CD1c-positive myeloid dendritic cell (primary cell): ENCODE measurements around the gene ARIH2.
A peak's percentile ranks its signal among the peaks of the same experiment; 100 is the strongest.

Source experiments
- DNase-seq: peaks from one replicate; pipeline ENCODE4 v3.0.0-alpha.2; 2016; ENCODE audit errors: extremely low spot score

The ARIH2 gene

GRCh38 chr3:48970586-48970985 lies 51.9 kb downstream of the ARIH2 start:
- DNase-seq: no peak

- no peak for DNase-seq
Measured at GRCh38 chr3:48974076-48974864, 55.6 kb downstream of the ARIH2 start.

DNA sequence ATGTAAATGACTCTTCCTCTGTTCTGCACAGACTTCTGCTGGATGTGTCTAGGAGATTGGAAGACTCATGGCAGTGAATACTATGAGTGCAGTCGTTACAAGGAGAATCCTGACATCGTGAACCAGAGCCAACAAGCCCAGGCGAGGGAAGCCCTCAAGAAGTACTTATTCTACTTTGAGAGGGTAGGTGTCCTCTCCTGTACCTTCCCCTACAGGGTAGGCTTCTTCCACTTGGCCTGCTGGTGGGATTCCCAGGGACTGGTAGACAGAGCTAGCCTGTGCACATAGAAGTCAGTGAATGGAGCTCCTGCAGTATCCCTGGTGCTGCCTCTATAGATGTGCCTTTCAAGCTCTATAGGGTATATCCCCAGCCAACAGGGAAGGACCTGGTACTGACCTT lies 60.8 kb downstream of the ARIH2 start:
- DNase-seq: no peak

DNA sequence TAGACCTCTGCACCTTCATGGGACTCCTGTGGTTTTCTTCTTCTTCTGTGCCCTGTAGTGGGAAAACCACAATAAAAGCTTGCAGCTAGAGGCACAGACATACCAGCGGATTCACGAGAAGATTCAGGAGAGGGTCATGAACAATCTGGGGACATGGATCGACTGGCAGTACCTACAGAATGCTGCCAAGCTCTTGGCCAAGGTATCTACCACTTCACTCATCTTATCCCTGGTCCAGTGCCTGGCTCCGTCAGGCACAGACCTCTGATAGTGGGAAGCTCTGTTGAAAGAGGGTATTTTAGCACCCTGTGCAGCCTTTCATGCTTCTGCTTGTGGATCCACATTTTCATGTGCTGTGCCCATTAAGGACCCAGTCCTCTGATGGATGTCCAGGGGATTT lies 61.7 kb downstream of the ARIH2 start:
- DNase-seq: no peak

DNA sequence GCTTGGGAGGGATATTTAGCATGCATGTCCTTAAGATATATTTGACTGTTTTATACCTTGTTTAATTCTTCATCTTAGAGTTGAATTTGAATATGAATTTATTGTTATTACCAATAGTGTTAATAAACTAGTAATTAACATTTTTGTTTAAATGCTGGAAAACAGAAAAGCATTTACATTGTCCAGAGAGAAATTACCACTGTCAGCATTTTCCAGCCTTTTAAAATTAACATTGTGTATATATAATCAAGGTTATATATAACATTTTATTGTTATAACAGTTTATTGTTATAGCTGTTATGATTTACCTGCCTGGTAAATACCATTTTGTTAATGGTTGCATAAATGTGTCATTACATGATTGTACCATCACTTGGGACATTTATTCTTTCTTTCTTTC lies 63.4 kb downstream of the ARIH2 start:
- DNase-seq: no peak

DNA sequence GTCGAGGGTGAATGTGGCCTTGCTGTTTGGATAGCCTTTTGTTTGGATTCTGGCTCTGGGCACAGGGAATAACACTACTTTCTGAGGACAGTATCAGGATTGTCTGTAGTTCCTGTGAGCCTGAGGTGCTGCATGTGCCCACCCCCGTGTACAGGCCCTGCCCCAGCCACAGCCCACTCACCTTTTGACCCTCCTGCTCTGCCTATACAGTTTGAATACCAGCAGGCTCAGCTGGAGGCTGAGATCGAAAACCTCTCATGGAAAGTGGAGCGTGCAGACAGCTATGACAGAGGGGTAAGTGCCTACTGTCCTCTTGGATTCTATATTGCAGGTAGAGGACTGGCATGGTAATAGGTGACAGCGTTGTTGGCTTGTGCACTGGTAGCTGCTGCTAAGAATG lies 64.0 kb downstream of the ARIH2 start:
- no peak for DNase-seq

- DNase-seq: no peak
Measured at GRCh38 chr3:48983096-48983495, 64.5 kb downstream of the ARIH2 start.

- DNase-seq: peak; percentile 61
Measured at GRCh38 chr3:48984663-48985062, 66.0 kb downstream of the ARIH2 start.

DNA sequence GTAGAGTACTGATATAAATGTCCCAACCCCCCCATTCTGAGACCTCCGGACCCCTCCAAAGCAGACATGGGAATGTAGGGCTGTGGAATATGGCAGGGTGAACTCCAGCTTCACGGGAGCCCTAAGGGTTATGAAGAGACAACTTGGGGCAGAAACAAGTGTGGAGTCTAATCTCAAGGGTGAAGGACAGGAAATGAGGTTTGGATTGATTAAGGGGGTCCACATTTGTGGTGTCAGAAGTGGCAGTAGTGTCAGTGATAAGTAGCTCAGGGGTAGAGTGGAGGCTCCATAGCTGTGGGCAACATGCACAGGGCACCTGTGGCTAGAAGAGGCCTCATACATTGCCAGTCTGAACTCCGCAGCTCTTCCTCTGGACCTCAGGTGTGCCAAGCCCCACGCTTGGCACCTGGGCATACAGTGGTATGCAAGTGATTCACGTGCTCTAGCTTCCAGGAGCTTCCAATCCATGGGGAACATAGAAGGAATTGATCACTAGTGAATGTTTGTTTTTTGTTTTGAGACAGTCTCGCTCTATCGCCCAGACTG lies 67.3 kb downstream of the ARIH2 start:
- no peak for DNase-seq

- no peak for DNase-seq
Measured at GRCh38 chr3:48989126-48989795, 70.6 kb downstream of the ARIH2 start.

- DNase-seq: peak; percentile 89
Measured at GRCh38 chr3:48989796-48990635, 71.4 kb downstream of the ARIH2 start, which contains the start of gene P4HTM. Gene P4HTM (plus strand): TSS chr3:48990241. CDS start chr3:48990257, 16 bp downstream.

GRCh38 chr3:48990636-48991469 lies 72.2 kb downstream of the ARIH2 start:
- DNase-seq: peak; percentile 42

DNA sequence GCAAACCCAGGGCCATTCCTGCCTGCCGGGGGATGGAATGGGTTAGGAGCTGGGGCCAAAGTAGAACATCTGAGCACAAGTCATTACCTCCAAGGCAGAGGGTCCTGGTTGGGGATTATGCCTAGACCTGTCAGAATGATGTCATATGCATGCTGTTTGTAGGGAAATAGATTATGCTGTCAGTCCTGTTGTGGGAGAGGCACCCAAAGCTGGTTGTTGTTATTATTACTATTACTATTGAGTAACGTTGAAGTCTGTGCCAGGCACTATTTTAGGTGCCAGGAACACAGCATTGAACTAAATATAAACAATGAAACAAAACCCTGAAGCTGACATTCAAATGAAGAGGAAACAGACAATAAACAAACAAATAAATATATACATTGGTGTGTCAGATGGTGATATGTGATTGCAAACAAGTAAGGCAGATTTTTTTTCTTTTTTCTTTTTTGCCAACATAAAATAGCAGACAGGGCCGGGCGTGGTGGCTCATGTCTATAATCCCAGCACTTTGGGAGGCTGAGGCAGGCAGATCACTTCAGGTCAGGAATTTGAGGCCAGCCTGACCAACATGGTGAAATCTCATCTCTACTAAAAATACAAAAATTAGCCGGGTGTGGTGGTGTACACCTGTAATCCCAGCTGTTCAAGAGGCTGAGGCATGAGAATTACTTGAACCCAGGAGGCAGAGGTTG lies 73.4 kb downstream of the ARIH2 start:
- no peak for DNase-seq

- DNase-seq: peak; percentile 24
Measured at GRCh38 chr3:48993834-48994233, 75.2 kb downstream of the ARIH2 start.

DNA sequence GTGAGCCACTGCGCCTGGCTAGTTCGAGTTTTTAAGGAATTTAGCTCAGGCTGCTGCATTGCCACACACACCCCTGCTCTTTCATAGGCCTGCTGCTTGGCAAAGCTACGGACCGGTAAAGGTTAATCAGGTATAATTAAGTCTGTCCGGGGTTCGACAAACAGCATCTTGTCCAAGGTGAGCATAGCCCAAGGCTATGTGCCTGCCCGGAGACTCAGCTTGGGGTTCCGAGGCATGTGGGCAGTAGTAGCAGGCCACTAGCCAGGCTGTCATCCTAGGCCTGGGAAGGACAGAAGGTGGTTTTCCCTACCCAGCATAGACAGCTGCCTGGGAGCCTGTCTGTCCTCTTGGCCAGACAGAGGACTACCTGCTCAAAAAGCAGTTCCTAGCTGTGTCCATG lies 78.0 kb downstream of the ARIH2 start:
- no peak for DNase-seq

DNA sequence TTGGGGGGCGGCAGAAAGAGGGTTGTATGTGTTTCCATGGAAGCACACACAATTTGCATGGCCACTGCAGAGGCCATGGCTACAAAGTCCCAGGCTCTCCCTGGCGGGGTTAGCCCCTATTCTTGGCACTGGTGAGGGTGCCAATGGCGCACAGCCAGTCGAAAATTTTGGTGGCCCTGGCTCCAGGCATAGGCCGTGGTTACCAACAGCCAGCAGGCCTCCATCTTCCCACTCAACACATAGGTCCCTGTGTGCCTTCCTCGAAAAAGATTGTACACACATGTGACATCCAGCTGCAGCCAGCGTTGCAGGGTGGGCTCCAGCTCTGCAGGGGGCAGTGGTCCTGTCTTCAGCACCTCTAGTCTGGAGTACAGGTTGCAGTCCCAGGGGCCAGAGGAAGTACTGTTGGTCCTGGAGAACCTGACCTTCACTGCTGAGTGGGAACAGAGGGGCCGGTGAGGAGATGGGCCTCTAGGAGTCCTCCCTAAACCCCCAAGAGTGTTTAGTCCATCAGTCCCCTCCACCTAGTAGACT lies 78.5 kb downstream of the ARIH2 start:
- DNase-seq: no peak

GRCh38 chr3:48997714-48998637 lies 79.3 kb downstream of the ARIH2 start:
- DNase-seq: no peak

GRCh38 chr3:48999085-48999858 lies 80.6 kb downstream of the ARIH2 start:
- DNase-seq: no peak
